ENCODE measurements around the gene NTN4.
"Not testable (repeated sequence)": the region's sequence is repeated elsewhere in the genome, so short reads cannot be mapped to it uniquely, and the experiment has no call there.

NTN4 gene

DNA sequence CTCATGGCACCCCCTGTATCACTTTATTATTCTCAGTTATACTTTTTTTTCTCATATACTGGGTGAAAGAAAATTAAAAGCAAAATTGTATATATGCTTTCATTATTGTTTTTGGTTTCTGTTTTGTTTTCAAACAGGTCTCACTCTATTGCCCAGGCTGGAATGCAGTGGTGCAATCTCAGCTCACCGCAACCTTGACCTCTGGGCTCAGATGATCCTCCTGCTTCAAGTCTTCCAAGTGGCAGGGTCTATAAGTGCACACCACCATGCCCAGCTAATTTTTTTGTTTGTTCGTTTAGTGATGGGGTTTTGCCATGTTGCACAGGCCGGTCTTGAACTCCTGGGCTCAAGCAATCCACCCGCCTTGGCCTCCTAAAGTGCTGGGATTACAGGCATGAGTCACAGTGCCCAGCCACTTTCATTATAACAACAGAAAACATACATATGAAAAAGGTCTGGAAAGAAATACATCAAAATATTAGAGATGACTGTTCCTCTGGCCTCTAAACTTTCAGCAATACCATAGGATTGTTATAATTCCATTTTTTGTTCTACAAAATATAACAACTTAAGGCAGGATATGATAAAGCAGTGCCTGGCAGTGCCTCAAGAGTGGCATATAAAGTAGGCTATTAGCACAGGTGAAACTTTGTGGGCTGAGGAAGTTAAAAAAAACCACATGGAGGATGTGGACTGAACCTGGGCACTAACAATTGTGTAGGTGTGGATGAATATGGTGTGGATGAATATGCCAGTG, 5.8 kb upstream of the NTN4 start:
- no peak for DNase-seq (ENCODE audit: low spot score)

DNA sequence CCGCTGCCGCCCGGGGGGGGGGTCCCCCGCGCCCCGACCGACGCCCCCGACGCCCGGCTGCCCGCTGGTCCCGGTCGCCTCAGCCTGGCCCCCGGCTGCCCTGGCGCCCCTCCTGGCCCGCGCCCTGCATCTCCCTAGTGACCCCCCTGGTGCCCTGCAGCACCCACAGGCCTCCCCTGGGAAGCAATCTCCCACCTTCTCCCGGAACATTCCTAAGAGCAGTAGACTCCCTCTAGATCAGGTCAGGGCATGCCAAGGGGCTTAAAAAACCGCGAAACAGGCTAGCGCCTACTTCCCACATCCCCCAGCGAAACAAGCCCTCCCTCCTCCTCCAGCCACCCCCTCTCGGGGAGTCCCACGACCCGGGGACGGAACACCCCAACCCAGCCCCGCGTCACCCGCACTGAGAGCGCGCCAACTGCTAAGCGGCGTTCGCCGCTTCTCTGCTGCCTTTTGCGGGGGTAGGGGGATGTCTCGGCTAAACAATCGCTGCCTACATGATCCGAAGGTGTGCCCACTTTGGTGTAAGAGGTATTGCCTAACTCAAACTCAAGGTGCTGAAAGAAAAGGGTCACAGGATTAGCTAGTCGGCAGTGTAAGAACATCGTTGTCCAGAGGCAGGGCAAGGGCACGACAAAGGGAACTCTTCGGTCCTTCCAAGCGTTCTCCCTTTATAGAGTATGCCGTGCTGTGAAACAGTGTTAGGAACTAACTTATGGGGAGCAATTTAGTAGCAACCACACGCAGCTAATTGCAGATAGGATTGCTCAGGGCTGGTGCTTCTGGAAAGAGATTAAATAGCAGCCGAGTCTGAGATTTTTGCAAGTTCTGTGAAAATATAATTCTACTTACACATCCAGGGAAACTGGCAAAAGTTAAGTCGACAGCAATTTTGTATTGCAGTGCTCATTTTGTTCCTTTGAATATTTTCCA, 619 bp upstream of the NTN4 start:
- DNase-seq (ENCODE audit: low spot score) = peak; percentile 18

DNA sequence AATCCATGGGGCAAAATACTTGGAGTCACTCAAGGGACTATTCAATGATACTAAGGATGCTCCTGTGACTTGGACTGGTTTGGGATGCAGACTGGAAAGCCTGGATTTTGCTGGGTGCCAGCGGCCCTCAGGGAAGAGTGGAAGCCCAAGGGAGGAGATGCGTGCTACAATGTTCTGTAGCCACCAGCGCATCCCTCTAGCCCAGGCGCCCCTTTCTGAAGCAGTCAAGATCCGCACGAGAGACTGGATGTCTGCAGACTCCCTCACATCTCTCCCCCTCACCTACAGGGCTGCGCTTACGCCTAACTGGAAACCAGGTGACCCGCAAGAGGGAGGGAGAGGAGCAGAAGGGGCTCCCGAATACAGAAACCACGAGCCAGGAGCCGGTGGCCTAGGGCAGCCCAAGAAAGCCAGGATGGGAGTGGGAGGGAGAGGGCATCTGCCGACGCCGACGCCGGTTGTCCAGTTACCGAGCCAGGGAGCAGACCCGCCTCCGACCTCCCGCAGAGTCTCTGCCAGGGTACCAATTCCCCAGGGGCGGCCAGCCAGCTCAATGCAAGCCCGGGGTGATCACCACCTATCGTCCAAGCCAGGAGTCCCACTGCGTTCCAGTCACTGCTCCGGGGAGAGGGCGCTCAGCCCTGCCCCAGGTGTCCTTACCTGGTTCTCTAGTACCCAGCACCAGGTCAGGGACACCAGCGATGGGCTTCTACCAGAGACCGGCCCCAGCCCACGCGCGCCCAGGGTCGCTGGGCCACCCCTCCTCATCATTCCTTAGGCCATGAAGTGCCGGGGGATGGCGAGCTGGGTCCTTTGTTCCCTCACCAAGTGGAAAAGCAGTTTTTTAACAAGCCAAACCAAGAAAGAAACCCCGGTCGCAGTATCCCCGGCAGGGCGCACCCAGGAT, 1.2 kb downstream of the NTN4 start:
- no peak for DNase-seq (ENCODE audit: low spot score)

DNA sequence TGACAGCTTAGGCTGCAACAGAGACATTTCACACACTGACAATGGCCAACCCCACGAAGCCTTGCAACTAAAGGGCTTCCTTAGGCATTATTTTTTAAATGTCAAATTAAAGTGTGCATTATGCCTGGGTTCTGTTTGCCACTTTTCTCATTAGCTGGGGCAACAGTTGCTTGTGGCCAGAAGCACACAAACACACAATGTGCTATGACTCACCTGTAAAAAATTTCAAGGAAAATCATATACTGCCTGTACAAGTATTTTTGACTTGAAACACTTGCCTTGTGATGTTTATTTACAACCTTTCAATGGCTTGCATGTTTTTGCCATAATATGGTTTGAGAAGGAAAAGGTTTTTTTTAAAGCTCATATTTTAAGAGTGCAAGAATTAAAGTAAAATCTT, 1.9 kb downstream of the NTN4 start:
- DNase-seq (ENCODE audit: low spot score) = peak; percentile 48

DNA sequence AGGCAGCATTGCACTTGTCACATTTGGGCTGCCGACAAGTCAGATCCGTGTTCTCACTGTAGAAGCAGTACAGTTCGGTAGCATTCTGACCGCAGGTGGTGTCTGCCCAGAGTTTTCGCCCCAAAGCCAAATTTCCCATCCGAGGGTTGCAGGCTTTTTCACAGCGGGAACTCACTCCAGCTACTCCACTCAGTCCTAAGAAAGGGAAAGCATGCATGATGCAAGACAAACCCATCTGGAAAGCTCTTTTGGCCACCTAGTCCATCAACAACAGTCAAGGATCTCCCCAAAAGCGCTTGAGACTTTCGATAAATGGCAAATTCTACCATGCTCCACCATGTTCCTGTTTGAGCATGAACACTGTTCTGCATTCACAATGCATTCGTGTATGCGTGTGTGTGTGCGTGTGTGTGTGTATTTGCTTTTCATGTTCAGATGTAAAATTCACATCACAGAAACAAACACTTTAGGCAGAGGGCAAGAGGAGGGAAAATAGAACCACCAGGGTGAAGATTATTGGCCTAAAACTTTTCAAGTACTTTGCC, 3.2 kb downstream of the NTN4 start:
- no peak for DNase-seq (ENCODE audit: low spot score)

DNA sequence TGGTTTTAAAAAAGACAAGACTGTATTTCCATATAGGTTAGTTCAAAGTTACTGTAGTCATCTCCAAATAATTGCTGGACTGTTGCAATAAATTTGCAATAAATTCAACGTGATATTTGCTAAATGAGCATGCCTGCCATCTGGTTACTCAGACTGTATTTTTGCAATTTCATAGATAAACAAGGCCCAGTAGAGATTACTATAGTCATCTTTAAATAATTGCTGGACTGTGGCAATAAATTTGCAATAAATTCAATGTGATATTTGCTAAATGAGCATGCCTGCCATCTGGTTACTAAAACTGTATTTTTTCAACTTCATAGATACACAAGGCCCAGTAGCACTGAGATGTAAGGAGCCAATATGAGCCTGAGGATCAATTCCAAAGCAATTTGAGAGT, 5.6 kb downstream of the NTN4 start:
- DNase-seq (ENCODE audit: low spot score) = no peak

DNA sequence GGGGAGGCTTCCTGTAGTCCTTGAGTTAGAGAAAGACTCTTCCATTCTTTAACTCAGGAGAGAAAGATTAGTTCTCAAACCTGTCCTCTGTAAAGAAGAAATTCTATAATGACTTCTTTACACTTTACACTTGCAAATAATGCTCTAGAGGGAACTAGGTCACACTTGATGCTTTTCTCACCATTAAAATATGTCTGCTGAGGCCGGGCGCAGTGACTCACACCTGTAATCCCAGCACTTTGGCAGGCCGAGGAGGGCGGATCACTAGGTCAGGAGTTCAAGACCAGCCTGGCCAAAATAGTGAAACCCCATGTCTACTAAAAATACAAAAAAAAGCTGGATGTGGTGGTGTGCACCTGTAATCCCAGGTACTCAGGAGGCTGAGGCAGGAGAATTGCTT, 6.3 kb downstream of the NTN4 start:
- DNase-seq (ENCODE audit: low spot score) = no peak

DNA sequence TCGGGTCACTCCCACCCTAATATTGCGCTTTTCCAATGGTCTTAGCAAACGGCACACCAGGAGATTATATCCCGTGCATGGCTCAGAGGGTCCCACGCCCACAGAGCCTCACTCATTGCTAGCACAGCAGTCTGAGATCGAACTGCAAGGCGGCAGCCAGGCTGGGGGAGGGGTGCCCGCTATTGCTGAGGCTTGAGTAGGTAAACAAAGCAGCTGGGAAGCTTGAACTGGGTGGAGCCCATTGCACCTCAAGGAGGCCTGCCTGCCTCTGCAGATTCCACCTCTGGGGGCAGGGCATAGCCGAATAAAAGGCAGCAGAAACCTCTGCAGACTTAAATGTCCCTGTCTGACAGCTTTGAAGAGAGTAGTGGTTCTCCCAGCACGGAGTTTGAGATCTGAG, 15.1 kb downstream of the NTN4 start:
- DNase-seq (ENCODE audit: low spot score) = not testable (repeated sequence)

DNA sequence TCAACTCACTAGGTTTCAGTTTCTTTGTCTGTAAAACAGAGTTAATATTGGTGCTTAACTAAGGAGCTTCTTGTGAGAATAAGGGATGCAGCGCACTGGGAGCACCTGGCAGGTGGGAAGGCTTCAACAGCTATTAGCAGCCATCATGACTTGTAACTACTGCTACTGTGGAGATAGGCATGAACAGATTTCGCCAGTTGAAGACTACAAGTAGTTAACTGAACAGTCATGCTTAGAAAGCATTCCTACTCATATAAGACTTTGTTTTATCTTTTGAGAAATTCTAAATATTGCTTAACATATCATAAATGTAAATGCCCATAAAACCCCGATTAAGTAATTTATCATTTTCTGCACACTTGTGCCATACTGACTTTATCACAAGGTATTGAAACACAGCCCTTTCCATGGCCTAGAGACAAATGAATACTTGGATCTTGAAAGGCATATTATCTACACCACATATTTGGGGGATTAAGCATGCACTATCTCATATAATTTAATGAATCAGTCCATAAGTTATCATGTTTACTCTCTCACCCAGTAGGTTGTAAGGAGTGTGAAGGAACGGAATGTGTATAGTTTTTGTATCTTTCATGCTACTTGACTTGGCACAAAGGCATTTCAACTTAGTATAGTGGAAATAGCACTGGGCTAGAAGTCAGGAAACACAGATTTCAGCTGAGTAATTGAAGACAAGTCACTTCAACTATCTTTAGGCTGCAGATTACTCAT, 16.1 kb downstream of the NTN4 start:
- peak; percentile 40 for DNase-seq (ENCODE audit: low spot score)

DNA sequence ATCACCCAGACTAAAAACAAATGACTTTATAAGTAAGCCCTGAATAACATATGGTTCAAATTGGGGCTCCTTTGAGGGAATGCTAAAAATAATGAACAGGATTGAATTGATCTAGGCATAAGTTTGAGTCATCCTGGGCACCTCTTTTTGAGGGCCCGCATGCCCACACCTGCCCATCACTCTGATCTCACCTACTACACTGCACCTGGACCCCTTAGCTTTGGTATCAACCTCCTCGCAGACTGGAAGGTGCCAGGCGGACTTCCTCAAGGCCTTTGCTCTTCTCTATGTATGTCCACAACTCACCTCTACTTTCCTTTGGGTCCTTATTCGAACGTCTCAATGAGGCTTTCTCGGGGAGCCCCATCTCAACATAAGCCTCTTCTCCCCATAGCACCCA, 17.2 kb downstream of the NTN4 start:
- DNase-seq (ENCODE audit: low spot score) = no peak

DNA sequence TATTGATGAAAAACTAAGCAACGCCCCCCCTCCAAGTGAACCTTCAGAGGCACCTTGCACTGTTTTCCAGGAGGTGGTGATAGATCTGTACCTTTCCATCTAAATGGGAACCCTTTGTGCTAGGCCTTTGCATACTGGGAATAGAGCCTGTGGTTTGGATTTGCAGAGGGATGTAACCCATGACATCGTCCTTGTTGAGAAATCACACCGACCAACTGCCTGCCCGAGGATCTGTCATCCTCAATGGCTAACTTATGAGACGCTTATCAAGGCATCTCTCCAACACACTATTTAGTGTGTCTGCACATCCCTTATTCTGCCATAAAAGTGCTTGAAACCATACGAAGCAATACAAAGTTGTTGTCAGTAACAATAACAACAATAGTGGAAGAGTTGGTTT, 22.9 kb downstream of the NTN4 start:
- peak; percentile 24 for DNase-seq (ENCODE audit: low spot score)

DNA sequence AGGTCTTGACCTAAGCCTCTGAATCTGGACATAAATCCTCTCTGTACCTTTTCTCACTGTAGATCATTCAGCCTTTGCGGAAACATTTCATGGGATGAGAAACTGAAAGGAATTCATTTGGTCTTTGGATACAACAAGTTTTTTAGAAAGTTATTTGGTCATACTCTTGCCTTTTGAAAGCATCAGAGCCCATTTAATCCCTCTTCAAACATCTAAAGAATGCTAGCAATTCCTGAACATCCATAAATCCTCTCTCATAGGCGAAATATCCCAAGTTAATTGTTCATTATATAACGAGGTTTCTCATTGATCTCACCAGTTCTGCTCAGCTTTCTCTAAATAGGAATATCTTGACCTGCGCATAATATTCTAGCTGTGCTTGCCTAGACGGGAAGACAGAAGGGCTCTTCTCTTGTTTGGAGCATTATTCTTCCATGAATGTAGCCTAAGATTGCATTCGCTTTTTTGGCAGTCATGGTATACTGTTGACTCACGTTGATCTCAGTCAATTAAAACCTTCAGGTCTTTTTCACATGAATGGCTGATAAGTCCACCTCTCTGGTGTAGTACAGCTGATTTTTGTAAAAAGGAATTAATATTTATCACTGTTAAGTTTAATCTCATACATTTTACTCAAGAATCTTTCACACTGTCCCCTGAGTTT, 24.1 kb downstream of the NTN4 start:
- DNase-seq (ENCODE audit: low spot score) = no peak

DNA sequence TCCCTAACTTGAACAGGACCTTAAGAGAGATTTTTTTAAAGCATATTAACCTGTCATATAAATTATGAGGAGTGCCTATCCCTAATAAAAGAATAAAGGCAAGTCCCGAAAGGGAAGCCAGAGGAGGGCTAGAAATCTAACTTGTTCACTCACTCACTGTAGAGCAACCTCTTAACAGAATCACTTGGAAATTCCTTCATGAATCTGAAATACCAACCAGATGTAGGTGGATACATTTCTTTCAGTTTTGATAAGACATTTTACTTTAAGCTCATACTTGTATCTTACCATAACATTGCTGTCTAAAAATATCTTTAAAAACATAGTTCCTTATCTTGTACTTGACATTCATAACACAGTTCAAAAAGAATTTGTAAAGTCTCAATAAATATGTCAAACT, 25.7 kb downstream of the NTN4 start:
- DNase-seq (ENCODE audit: low spot score) = no peak

DNA sequence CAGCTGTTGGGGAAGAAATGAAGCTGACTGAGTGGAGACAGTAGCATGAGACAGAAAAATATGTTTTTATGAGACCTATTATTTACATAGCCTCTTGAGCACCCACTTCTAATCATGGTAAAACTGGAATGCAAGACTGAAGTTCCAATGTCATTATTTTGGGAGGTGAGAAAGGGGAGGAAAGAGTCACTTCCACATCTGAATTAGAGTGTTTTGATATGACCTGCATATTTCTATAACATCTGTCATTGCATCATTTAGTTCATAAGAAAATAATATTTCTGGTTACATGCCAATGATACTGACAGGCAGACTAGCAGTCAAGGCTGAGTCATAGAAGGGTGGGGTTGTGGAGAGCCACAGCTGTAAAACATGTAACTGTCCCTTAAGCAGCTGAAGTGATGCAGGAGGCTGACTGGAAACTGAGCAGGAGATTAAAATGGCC, 26.7 kb downstream of the NTN4 start:
- DNase-seq (ENCODE audit: low spot score) = peak; percentile 83

DNA sequence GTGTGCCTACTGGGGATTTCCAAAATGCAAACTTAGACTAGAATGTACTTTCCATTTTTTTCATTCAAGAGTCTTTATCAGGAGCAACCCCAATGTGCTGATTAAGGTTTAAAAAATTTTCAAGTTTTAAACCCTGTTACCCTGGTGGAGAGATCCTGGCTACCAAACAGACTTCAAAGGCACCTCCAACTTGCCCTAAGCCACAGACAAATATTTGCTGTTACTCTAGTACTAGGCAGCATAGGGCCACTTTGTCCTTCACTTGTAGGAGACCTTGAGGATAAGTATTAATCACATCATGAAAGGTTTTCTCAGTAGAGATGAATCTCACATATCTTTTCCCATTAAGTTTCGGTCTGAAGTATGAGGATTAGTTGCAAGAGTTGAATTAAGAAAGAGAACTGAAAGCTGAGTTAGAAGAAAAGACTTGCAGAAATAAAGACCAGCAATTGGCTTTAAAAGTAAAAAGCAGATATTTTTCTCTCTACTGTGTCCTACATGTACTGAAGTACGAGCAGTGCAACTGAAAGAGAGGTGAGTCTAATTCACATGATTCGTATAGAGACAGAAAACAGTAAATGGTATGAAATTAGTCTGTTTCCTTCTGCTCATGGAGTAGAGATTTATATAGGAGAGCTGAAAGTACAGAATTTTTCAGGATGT, 28.3 kb downstream of the NTN4 start:
- DNase-seq (ENCODE audit: low spot score) = no peak

DNA sequence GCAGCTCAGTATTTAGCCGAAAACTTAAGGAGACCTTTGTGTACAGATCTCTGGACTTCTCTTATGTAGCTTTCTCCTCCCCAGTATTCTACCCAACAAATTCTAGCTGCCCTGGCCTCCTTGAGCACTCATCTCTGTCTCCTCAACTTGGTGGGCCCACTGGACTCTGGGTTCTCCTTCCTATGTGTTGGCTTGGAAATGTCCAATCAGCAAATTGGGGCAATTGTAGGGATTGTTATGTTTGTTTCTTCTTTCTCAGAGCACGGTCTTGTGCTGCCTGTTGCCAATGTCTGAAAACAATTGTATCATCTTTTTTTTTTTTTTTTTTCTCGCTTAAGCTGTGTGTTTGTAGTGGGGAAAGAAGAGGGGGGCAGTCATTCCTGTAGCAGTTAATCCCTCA, 30.2 kb downstream of the NTN4 start:
- DNase-seq (ENCODE audit: low spot score) = no peak

DNA sequence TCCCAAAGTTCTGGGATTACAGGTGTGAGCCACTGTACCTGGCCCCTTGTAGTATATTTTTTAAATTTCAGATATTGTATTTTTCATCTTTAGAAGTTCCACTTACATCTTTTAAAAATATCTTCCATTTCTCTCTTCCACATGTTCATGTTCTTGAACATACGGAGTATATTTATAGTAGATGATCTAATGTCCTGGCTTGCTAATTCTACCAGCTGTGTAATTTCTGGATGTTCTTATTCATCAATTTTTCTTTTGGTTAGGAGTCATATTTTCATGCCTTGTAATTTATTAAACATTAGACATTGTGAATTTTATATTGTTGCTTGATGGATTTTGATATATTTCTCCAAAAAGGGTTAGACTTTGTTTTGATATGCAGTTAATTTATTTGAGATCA, 30.8 kb downstream of the NTN4 start:
- DNase-seq (ENCODE audit: low spot score) = no peak

DNA sequence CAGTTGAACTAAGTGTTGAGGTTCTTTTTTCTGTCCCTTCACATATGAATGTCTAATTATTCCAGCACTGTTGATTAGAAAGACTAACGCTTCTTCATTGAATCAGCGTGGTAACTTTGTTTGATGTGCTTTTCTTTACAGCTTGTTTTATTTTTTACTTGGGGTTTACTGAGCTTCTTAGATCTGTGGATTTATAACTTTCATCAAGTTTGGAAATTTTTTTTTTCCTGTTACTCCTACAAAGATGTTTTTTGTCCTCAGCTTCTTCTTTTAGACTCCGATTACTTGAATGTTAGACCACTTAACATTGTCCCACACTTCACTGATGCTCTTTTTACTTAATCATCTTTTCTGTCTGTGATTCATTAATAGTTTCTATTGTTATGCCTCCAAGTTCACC, 31.5 kb downstream of the NTN4 start:
- DNase-seq (ENCODE audit: low spot score) = no peak

DNA sequence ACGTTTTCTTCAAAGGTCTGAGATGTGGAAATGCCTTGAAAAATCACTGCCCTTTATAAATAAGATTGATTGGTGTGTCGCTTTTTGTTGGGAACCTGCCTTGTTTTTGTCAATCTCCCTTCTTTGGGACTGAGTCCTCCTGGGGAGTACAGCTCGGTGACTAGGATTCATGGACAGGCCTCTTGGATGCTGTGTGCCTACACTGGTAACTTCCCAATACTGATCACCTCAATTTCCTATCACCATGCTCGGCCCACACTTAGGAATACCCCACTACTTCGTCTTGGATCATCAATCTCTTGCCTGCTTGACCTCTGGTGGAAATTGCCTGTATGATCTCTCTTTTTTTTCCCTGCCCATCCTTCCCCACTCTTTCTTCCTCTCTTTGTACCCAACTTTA, 34.2 kb downstream of the NTN4 start:
- DNase-seq (ENCODE audit: low spot score) = no peak

DNA sequence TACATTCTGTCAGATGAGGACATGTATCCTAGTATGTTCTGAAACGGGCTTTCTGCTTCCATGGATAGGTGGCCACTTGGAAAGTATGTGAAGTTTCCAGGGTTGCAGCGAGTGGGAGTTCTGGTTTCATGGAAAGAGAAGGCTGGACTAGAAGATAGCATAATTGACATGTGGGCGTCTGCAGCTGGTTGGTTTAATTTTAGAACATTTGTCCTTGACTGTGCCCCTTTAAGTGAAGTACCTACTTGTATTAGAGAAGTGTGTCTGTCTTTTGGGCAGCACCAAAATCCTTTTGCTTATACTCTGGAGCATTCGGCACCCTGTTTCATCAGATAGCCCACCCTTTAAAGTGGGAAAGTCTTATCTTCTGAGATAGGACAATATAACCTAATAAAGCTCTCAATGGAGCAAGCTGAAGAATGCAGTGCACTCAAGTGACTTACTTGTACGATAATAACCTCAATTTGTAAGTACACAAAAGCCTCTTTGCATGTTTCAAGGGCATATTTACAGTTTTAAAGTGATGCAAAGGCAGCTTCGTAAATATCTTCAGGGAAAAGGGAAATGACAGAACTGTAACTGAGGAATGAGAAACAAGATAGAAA, 35.2 kb downstream of the NTN4 start:
- DNase-seq (ENCODE audit: low spot score) = no peak

Data from AG08395 (cell line).